KG1 (cell line): ENCODE data around the gene CPXCR1.
"Not testable (repeated sequence)": the region's sequence is repeated elsewhere in the genome, so short reads cannot be mapped to it uniquely, and the experiment has no call there.

Experiments used
- DNase-seq: peaks from one replicate; lab custom pipeline; 2025; lab: John Stamatoyannopoulos, UW

The CPXCR1 gene

DNA sequence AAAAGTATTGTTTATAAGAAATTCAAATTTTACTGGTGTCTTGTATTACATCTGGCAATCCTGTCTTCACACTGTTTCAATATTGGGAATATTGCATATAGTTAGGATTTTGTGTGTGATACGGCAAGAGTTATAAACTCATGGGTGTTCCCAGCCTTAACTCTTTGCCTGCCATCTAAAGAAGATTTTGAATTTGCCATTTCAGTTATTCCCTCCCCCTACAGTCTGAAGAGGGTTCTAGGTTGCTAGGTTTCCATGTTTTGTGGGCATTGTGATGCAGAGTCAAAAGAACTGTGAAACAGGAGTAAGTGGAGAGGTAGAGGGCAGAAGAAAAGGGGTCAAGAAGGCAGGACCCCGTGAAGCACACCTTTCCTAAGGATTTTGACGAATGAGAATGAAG lies at the start of gene CPXCR1:
CPXCR1 (plus strand) TSS at position 301 of the 400 bp plus-strand sequence. CDS start 6,190 bp downstream, outside the sequence.
- no peak for DNase-seq

DNA sequence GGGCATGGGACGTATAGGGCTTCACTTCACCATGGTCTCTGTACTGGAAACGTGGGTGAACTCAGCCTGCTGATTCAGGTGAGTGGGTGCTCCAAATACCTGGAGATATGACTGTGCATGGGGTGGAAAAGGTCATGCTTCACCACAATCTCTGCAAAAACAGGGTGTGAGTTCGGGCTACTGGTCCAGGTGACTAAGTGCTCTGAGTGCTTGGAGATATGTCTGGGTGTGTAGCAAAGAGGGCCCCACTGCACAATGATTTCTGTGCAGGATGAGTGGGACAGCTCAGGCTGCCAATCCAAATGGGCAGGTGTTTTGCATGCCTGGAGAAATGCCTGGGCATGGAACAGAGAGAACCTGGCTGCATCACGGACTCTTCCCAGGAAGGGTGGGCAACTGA lies 11.2 kb upstream of the CPXCR1 start:
- no peak for DNase-seq

DNA sequence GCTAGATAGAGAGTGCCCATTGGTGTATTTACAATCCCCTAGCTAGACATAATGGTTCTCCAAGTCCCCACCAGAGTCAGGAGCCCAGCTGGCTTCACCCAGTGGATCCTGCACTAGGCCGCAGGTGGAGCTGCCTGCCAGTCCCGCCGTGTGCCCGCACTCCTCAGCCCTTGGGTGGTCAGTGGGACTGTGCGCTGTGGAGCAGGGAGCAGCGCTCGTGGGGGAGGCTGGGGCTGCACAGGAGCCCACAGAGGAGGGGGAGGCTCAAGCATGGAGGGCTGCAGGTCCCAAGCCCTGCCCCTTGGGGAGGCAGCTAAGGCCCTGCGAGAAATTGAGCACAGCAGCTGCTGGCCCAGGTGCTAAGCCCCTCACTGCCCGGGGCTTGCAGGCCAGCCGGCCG lies 810 bp upstream of the CPXCR1 start:
- DNase-seq = not testable (repeated sequence)

DNA sequence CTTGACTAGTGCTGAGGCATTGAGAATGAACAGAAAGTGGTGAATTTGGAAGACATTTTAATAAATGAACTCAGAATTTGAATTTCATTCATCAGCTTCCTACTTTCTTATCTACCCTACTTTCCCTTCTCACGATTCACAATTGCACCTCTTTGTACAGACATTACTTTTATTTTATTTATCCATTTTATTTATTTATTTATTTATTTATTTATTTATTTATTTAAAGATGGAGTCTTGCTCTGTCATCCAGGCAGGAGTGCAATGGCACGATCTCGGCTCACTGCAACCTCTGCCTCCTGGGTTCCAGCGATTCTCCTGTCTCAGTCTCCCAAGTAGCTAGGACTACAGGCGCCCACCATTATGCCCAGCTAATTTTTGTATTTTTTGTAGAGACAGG lies 5.3 kb downstream of the CPXCR1 start:
- not testable (repeated sequence) for DNase-seq

DNA sequence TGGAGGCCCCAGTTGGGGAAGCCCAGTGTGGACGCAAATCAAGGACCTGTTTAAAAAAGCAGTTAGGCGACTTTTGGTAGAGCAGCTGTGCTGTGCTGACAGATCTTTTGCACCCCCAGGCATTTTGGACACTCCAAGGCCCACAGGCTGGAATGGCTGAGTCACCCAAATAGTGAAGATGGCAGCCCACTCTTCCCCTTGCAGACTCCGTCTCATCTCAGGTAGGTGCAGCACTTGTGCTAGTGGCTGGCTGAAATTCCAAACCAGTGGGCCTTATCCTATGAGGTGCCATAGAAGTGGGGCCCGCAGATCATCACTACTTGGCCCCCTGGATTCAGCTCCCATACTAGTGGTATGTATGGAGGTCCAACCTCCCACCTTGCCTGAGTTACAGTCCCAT lies 42.8 kb downstream of the CPXCR1 start:
- no peak for DNase-seq
